H1 (cell line): ENCODE results near the gene KLHL41. TPM values are rescaled to one million over a fixed set of nuclear protein-coding genes. Genes with fewer than 3 reads are reported as not detected.
A peak's percentile ranks its signal among the peaks of the same experiment; 100 is the strongest.

Experiments
- ASH2L ChIP-seq: fragments of 200-600, 300-600 bp; sonication (generic); IDR thresholded peaks from one replicate; pipeline ENCODE4 v1.7.1; 2017; ENCODE audit warnings: low read length
- BACH1 ChIP-seq: IDR thresholded peaks from 2 replicates; pipeline ENCODE4 v1.6.1; 2012; ENCODE audit warnings: low read length, improper control_type of control experiment
- CBX5 ChIP-seq: fragments of 300-800, 300-1000 bp; sonication (generic); IDR thresholded peaks from 2 replicates; pipeline ENCODE4 v1.7.1; 2016; ENCODE audit warnings: antibody characterized with exemption, low read length, low read depth
- EP300 ChIP-seq, 2 experiments: IDR thresholded peaks; 1 replicate in 1 of 2; 2 replicates in 1 of 2; pipeline ENCODE4 v1.6.1; 2011 to 2012; ENCODE audit warnings: low read depth in 2 of 2, low read length in 2 of 2, mild to moderate bottlenecking in 2 of 2, borderline replicate concordance in 1 of 2, inconsistent platforms in 1 of 2, moderate library complexity in 1 of 2
- FOSL1 ChIP-seq: IDR thresholded peaks from 2 replicates; pipeline ENCODE4 v1.6.1; 2011; ENCODE audit warnings: mild to moderate bottlenecking, low read depth, low read length, moderate library complexity; ENCODE audit not compliant: insufficient read depth
- PHF8 ChIP-seq: fragments of 200-600 bp; sonication (generic); conservative IDR thresholded peaks from 2 replicates; pipeline ENCODE4 v1.7.1; 2012; ENCODE audit warnings: low read depth, mild to moderate bottlenecking, inconsistent platforms, low read length, moderate library complexity
- POLR2A ChIP-seq, 2 experiments: IDR thresholded peaks; 1 replicate in 1 of 2; 2 replicates in 1 of 2; pipeline ENCODE4 v1.6.1; 2011; ENCODE audit warnings: low read depth in 2 of 2, low read length in 2 of 2, mild to moderate bottlenecking in 2 of 2; ENCODE audit errors: control extremely low read depth in 1 of 2
- POLR2AphosphoS5 ChIP-seq: IDR thresholded peaks from 2 replicates; pipeline ENCODE4 v1.6.1; 2011; ENCODE audit warnings: low read depth, low read length
- RFX5 ChIP-seq: IDR thresholded peaks from 2 replicates; pipeline ENCODE4 v1.6.1; 2011; ENCODE audit warnings: low read depth, low read length, improper control_type of control experiment, borderline replicate concordance
- RXRA ChIP-seq: IDR thresholded peaks from 2 replicates; pipeline ENCODE4 v1.6.1; 2011; ENCODE audit warnings: low read depth, mild to moderate bottlenecking, low read length, moderate library complexity; ENCODE audit not compliant: insufficient read depth
- SIX5 ChIP-seq: IDR thresholded peaks from 2 replicates; pipeline ENCODE4 v1.6.1; 2011; ENCODE audit warnings: mild to moderate bottlenecking, low read depth, low read length
- TEAD4 ChIP-seq: IDR thresholded peaks from 2 replicates; pipeline ENCODE4 v1.6.1; 2012; ENCODE audit warnings: low read depth, low read length, inconsistent platforms, mixed read lengths
- YY1 ChIP-seq: IDR thresholded peaks from 2 replicates; pipeline ENCODE4 v1.6.1; 2011; ENCODE audit warnings: low read depth, mild to moderate bottlenecking, low read length
- polyA plus RNA-seq, 7 experiments: library from polyadenylated mRNA; depleted of rRNA in 3 of 7; stranded (reverse) in 5 of 7; unstranded in 2 of 7; fragments of >200 nt in 5 of 7; fragments of 200-250 nt in 2 of 7; gene quantifications; 1 replicate in 5 of 7; 2 replicates in 1 of 7; 4 replicates in 1 of 7; pipeline versions ENCODE4 v1.2.1 to v1.2.3, GENCODE V29; 2011 to 2013; ENCODE audit warnings: missing spikeins in 2 of 7, mixed read lengths in 2 of 7
- total RNA-seq: library from RNA; stranded (reverse); fragmentation: NEBNext Ultra II Directional; extraction: Animal tissue kit (Norgen Biotek cat#: 25700); gene quantifications from 2 replicates; pipeline ENCODE4 v1.2.1, GENCODE V29; 2021
- TF ChIP-seq, protein P1 (sequence below), 3 experiments: IDR thresholded peaks; 1 replicate in 2 of 3; 2 replicates in 1 of 3; pipeline versions ENCODE4 v1.5.1 to v1.6.1; 2011; ENCODE audit warnings: low read length in 3 of 3, mild to moderate bottlenecking in 3 of 3, inconsistent platforms in 2 of 3, low read depth in 1 of 3, moderate library complexity in 1 of 3; ENCODE audit not compliant: insufficient read depth in 1 of 3; ENCODE audit errors: control extremely low read depth in 1 of 3

Gene KLHL41
- total and polyA plus RNA-seq, 2 of the 8 experiments (the other 6 are each of a cell fraction or from before 2014, with no cell fraction given) = not detected

DNA sequence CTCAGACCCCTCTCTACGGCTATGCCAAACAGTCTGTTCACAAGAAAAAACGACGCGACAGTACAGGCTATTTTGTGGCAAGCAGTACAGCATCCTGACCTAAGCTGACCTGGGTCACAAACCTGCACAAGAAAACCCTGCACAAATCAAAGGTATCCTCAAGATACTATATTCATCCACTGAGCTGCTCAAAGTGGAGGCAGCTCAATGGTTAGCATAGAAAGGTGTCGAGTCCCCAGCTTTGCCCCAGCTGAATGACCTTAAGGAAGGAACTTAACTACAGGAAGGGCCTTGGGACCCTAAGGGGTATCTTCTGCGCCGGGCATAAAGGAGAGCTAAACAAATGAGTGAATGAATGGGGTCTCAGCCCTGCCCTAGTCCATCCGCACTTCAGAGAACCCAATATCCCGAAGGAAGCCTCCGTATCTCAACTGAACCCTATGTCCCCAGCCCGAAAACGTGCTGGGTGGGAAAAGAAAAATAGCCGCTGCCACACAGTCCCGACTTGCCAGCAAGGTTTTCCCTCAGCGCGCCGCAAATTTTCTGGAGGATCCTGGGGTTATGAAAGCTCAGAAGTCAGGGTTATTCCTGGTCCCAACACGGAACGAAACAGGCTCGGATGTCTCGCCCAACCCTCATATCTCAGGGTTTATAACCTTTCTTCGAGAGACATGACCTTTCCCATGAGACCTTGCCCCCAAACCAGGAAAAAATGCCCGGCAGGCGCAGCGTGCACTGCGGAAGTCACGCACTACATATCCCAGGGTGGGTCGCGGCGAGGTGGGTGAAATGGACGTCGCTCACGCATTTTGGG is 63.9 kb downstream of the KLHL41 start, which contains the start of gene FASTKD1 (continued):
- TF ChIP-seq, protein P1, sequence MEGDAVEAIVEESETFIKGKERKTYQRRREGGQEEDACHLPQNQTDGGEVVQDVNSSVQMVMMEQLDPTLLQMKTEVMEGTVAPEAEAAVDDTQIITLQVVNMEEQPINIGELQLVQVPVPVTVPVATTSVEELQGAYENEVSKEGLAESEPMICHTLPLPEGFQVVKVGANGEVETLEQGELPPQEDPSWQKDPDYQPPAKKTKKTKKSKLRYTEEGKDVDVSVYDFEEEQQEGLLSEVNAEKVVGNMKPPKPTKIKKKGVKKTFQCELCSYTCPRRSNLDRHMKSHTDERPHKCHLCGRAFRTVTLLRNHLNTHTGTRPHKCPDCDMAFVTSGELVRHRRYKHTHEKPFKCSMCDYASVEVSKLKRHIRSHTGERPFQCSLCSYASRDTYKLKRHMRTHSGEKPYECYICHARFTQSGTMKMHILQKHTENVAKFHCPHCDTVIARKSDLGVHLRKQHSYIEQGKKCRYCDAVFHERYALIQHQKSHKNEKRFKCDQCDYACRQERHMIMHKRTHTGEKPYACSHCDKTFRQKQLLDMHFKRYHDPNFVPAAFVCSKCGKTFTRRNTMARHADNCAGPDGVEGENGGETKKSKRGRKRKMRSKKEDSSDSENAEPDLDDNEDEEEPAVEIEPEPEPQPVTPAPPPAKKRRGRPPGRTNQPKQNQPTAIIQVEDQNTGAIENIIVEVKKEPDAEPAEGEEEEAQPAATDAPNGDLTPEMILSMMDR (IDR thresholded peaks at IDR 0.05; ENCODE audit: control extremely low read depth in 1 of 3, insufficient read depth in 1 of 3, low read depth in 1 of 3, low read length in 3 of 3) = no peak
- TF ChIP-seq FOSL1 (no peak), YY1 (peak; percentile 94), CBX5 (no peak), ASH2L (peak; percentile 79), RFX5 (no peak), POLR2A (IDR thresholded peaks at IDR 0.05; ENCODE audit: control extremely low read depth in 1 of 2, low read depth in 2 of 2, low read length in 2 of 2) (peak; percentile 60 to 81), PHF8 (peak; percentile 69), EP300 (IDR thresholded peaks at IDR 0.05; ENCODE audit: borderline replicate concordance in 1 of 2, low read depth in 2 of 2, low read length in 2 of 2) (no peak), TEAD4 (peak; percentile 73), BACH1 (peak; percentile 49; the same call in 1 of the 2 replicates), POLR2AphosphoS5 (peak; percentile 62), SIX5 (peak; percentile 99), RXRA (0 out of 2 replicates have a peak, but pooled peaks have one; percentile 29)
- TF ChIP-seq, all 59 proteins: peak for 23
